ENCODE measurements around the gene TMEM150B.

DNA sequence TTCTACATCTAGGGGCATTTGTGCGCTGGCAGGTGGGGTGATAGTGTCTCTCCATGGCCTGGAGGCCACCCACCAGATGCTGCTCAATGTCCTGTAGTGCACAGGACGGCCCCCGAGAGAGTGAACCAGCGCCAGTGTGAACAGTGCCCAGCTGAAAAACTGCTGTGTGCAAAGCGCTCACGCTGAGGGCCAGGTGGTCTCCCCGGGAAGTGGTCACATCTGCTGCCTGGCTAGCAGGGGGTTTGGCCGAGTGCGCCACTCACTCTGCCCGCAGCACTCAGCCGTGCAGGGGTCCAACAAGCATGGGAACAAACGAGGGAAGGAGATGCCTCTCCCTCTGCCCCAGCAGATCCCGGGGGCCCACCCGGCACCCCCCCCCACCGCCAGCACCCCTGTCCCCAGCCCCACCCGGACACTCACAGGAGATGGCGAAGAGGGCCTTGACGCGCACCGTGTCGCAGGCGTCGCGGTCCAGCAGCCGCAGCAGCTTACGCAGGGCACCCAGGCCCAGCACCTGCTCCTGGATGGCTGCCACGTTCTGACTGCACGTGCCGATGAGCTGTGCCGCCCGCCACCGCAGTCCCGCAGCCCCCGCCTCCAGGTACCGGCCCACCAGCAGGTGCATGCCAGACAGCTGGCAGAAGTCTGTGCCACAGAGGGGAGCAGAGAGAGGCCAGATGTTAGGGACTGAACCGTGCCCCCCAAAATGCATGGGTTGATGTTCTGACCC lies 51.0 kb downstream of the TMEM150B start:
- TF ChIP-seq, protein P1, sequence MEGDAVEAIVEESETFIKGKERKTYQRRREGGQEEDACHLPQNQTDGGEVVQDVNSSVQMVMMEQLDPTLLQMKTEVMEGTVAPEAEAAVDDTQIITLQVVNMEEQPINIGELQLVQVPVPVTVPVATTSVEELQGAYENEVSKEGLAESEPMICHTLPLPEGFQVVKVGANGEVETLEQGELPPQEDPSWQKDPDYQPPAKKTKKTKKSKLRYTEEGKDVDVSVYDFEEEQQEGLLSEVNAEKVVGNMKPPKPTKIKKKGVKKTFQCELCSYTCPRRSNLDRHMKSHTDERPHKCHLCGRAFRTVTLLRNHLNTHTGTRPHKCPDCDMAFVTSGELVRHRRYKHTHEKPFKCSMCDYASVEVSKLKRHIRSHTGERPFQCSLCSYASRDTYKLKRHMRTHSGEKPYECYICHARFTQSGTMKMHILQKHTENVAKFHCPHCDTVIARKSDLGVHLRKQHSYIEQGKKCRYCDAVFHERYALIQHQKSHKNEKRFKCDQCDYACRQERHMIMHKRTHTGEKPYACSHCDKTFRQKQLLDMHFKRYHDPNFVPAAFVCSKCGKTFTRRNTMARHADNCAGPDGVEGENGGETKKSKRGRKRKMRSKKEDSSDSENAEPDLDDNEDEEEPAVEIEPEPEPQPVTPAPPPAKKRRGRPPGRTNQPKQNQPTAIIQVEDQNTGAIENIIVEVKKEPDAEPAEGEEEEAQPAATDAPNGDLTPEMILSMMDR (IDR thresholded peaks at IDR 0.05) = no peak
- TF ChIP-seq POLR2A (IDR thresholded peaks at IDR 0.05) = no peak
